HEK293 (cell line): ENCODE measurements around the gene OGFOD2.

Experiments
- BCL11A ChIP-seq: fragments of 450-650 bp; formaldehyde crosslinking; IDR thresholded peaks from 2 replicates; pipeline ENCODE4 v1.5.1; 2016; ENCODE audit warnings: low read depth, missing biosample characterization, missing genetic modification characterization
- FEZF1 ChIP-seq: fragments of 450-650 bp; formaldehyde crosslinking; IDR thresholded peaks from 2 replicates; pipeline ENCODE4 v1.5.1; 2016; ENCODE audit warnings: missing biosample characterization, missing genetic modification characterization
- HOXC10 ChIP-seq: sonication (generic); formaldehyde crosslinking; IDR thresholded peaks from 2 replicates; pipeline ENCODE4 v1.8.1; 2023; ENCODE audit warnings: mild to moderate bottlenecking, missing genetic modification reagents
- KLF17 ChIP-seq: fragments of 450-650 bp; formaldehyde crosslinking; IDR thresholded peaks from 2 replicates; pipeline ENCODE4 v1.5.1; 2016; ENCODE audit warnings: missing biosample characterization, missing genetic modification characterization
- PBX3 ChIP-seq: sonication (generic); formaldehyde crosslinking; IDR thresholded peaks from 2 replicates; pipeline ENCODE4 v1.8.1; 2022; ENCODE audit warnings: mild to moderate bottlenecking, moderate library complexity, missing genetic modification reagents
- PRDM6 ChIP-seq: fragments of 450-650 bp; formaldehyde crosslinking; IDR thresholded peaks from 2 replicates; pipeline ENCODE4 v1.5.1; 2017; ENCODE audit warnings: missing biosample characterization, missing genetic modification characterization
- REPIN1 ChIP-seq: fragments of 450-650 bp; formaldehyde crosslinking; IDR thresholded peaks from 2 replicates; pipeline ENCODE4 v1.5.1; 2017; ENCODE audit warnings: missing biosample characterization, missing genetic modification characterization, low read depth
- SP7 ChIP-seq: fragments of 450-650 bp; formaldehyde crosslinking; IDR thresholded peaks from 2 replicates; pipeline ENCODE4 v1.5.1; 2016; ENCODE audit warnings: missing biosample characterization, missing genetic modification characterization
- ZNF10 ChIP-seq: fragments of 450-650 bp; formaldehyde crosslinking; IDR thresholded peaks from 2 replicates; pipeline ENCODE4 v1.5.1; 2017; ENCODE audit warnings: missing biosample characterization, missing genetic modification characterization
- ZNF114 ChIP-seq: fragments of 450-650 bp; formaldehyde crosslinking; IDR thresholded peaks from 2 replicates; pipeline ENCODE4 v1.5.0; 2017; ENCODE audit warnings: missing biosample characterization, missing genetic modification characterization
- ZNF140 ChIP-seq: fragments of 450-650 bp; formaldehyde crosslinking; IDR thresholded peaks from 2 replicates; pipeline ENCODE4 v1.5.1; 2016; ENCODE audit warnings: missing biosample characterization, missing genetic modification characterization
- ZNF175 ChIP-seq: fragments of 450-650 bp; formaldehyde crosslinking; IDR thresholded peaks from 2 replicates; pipeline ENCODE4 v1.5.1; 2016; ENCODE audit warnings: missing biosample characterization, missing genetic modification characterization
- ZNF221 ChIP-seq: fragments of 450-650 bp; formaldehyde crosslinking; IDR thresholded peaks from 2 replicates; pipeline ENCODE4 v1.5.1; 2017; ENCODE audit warnings: missing biosample characterization, missing genetic modification characterization, borderline replicate concordance
- ZNF223 ChIP-seq: fragments of 450-650 bp; formaldehyde crosslinking; IDR thresholded peaks from 2 replicates; pipeline ENCODE4 v1.5.1; 2016; ENCODE audit warnings: missing biosample characterization, missing genetic modification characterization
- ZNF239 ChIP-seq: fragments of 450-650 bp; formaldehyde crosslinking; IDR thresholded peaks from 2 replicates; pipeline ENCODE4 v1.5.1; 2016; ENCODE audit warnings: missing biosample characterization, missing genetic modification characterization
- ZNF266 ChIP-seq: fragments of 450-650 bp; formaldehyde crosslinking; IDR thresholded peaks from 2 replicates; pipeline ENCODE4 v1.5.1; 2016; ENCODE audit warnings: missing biosample characterization, missing genetic modification characterization, low read depth
- ZNF341 ChIP-seq: fragments of 450-650 bp; formaldehyde crosslinking; IDR thresholded peaks from 2 replicates; pipeline ENCODE4; 2016; ENCODE audit warnings: low read depth, missing biosample characterization, missing genetic modification characterization
- ZNF366 ChIP-seq: fragments of 450-650 bp; formaldehyde crosslinking; conservative IDR thresholded peaks from 2 replicates; pipeline ENCODE4 v1.5.1; 2016; ENCODE audit warnings: missing biosample characterization, missing genetic modification characterization
- ZNF391 ChIP-seq: fragments of 450-650 bp; formaldehyde crosslinking; IDR thresholded peaks from 2 replicates; pipeline ENCODE4 v1.5.1; 2016; ENCODE audit warnings: low read depth, missing biosample characterization, missing genetic modification characterization, borderline replicate concordance
- ZNF510 ChIP-seq: fragments of 450-650 bp; formaldehyde crosslinking; IDR thresholded peaks from 2 replicates; pipeline ENCODE4 v1.5.1; 2018; ENCODE audit warnings: mild to moderate bottlenecking, missing genetic modification characterization, missing biosample characterization; ENCODE audit not compliant: insufficient replicate concordance
- ZNF521 ChIP-seq: fragments of 450-650 bp; formaldehyde crosslinking; IDR thresholded peaks from 2 replicates; pipeline ENCODE4 v1.5.1; 2017; ENCODE audit warnings: missing biosample characterization, mild to moderate bottlenecking, missing genetic modification characterization
- ZNF76 ChIP-seq: fragments of 450-650 bp; formaldehyde crosslinking; IDR thresholded peaks from 2 replicates; pipeline ENCODE4; 2016; ENCODE audit warnings: low read depth, missing biosample characterization, missing genetic modification characterization, borderline replicate concordance
- ZNF777 ChIP-seq: fragments of 450-650 bp; formaldehyde crosslinking; IDR thresholded peaks from 2 replicates; pipeline ENCODE4 v1.5.1; 2017; ENCODE audit warnings: missing biosample characterization, missing genetic modification characterization, borderline replicate concordance
- ZNF837 ChIP-seq: fragments of 450-650 bp; formaldehyde crosslinking; IDR thresholded peaks from 2 replicates; pipeline ENCODE4 v1.5.1; 2016; ENCODE audit warnings: missing biosample characterization, missing genetic modification characterization
- TF ChIP-seq, protein P1 (sequence below): fragments of 450-650 bp; formaldehyde crosslinking; IDR thresholded peaks from 2 replicates; pipeline ENCODE4 v1.5.1; 2016; ENCODE audit warnings: missing biosample characterization, missing genetic modification characterization, borderline replicate concordance
- TF ChIP-seq, protein P2 (sequence below): fragments of 450-650 bp; formaldehyde crosslinking; IDR thresholded peaks from 2 replicates; pipeline ENCODE4 v1.5.1; 2016; ENCODE audit warnings: missing biosample characterization, missing genetic modification characterization

OGFOD2 gene

DNA sequence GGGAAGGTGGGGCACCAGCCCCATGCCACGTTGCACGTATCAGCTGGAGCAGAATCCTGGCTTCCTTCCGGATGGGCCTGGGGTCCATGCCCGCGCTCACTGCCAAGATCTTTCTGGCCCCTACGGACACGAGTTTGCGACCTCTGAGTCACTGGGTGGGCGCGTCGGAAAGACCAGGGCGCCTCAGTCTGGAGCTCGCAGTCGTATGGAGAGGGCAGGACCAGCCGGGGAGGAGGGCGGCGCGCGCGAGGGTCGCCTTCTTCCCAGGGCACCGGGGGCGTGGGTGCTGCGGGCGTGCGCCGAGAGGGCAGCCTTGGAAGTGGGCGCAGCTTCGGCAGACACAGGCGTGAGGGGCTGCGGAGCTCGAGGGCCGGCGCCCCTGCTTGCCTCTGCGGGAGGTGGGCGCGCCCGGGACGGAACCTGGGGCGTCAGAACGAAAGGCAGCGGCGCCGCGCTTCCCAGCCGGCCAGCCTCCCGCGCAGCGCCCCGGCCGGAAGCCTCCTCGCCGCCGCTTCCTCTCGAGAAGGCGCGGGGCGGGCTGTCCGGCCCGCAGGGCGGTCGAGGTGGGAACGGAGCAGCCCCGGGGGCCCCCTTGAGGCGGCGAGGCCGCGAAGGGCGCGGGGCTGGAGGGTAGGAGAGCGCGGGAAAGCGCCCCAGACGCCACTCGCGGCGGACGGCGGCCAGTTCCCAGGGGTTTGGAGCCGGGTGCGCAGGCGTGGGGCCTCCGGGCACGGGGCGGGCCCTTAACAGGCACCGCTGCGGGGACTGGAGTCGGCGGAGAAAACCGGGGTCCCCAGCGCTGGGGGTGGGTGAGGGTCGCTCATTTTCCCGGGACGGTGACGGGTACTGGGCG, 5.4 kb downstream of the OGFOD2 start, which contains the start of gene ARL6IP4 (continued):
- TF ChIP-seq, protein P1, sequence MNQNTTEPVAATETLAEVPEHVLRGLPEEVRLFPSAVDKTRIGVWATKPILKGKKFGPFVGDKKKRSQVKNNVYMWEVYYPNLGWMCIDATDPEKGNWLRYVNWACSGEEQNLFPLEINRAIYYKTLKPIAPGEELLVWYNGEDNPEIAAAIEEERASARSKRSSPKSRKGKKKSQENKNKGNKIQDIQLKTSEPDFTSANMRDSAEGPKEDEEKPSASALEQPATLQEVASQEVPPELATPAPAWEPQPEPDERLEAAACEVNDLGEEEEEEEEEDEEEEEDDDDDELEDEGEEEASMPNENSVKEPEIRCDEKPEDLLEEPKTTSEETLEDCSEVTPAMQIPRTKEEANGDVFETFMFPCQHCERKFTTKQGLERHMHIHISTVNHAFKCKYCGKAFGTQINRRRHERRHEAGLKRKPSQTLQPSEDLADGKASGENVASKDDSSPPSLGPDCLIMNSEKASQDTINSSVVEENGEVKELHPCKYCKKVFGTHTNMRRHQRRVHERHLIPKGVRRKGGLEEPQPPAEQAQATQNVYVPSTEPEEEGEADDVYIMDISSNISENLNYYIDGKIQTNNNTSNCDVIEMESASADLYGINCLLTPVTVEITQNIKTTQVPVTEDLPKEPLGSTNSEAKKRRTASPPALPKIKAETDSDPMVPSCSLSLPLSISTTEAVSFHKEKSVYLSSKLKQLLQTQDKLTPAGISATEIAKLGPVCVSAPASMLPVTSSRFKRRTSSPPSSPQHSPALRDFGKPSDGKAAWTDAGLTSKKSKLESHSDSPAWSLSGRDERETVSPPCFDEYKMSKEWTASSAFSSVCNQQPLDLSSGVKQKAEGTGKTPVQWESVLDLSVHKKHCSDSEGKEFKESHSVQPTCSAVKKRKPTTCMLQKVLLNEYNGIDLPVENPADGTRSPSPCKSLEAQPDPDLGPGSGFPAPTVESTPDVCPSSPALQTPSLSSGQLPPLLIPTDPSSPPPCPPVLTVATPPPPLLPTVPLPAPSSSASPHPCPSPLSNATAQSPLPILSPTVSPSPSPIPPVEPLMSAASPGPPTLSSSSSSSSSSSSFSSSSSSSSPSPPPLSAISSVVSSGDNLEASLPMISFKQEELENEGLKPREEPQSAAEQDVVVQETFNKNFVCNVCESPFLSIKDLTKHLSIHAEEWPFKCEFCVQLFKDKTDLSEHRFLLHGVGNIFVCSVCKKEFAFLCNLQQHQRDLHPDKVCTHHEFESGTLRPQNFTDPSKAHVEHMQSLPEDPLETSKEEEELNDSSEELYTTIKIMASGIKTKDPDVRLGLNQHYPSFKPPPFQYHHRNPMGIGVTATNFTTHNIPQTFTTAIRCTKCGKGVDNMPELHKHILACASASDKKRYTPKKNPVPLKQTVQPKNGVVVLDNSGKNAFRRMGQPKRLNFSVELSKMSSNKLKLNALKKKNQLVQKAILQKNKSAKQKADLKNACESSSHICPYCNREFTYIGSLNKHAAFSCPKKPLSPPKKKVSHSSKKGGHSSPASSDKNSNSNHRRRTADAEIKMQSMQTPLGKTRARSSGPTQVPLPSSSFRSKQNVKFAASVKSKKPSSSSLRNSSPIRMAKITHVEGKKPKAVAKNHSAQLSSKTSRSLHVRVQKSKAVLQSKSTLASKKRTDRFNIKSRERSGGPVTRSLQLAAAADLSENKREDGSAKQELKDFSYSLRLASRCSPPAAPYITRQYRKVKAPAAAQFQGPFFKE (tag by site-specific recombination), result no peak
- TF ChIP-seq ZNF837 (tag by site-specific recombination) (no peak), ZNF777 (tag by site-specific recombination) (no peak), HOXC10 (CRISPR knock-in tag) (no peak), ZNF221 (tag by site-specific recombination) (no peak), PBX3 (peak; percentile 54; the same call in 1 of the 2 replicates), ZNF266 (tag by site-specific recombination) (no peak), KLF17 (tag by site-specific recombination) (peak; percentile 67), BCL11A (tag by site-specific recombination) (no peak), ZNF10 (peak; percentile 64; the same call in 1 of the 2 replicates), ZNF366 (tag by site-specific recombination) (no peak), ZNF114 (no peak), ZNF341 (tag by site-specific recombination) (0 out of 2 replicates have a peak, but pooled peaks have one; percentile 19), SP7 (tag by site-specific recombination) (peak; percentile 63), ZNF239 (tag by site-specific recombination) (no peak), ZNF510 (tag by site-specific recombination) (no peak), ZNF175 (tag by site-specific recombination) (no peak), FEZF1 (tag by site-specific recombination) (no peak), PRDM6 (tag by site-specific recombination) (no peak), ZNF391 (tag by site-specific recombination) (peak; percentile 78; the same call in 1 of the 2 replicates), ZNF223 (tag by site-specific recombination) (0 out of 2 replicates have a peak, but pooled peaks have one; percentile 11), ZNF140 (no peak), REPIN1 (tag by site-specific recombination) (no peak), ZNF76 (tag by site-specific recombination) (peak; percentile 39), ZNF521 (tag by site-specific recombination) (no peak)
- TF ChIP-seq, protein P2, sequence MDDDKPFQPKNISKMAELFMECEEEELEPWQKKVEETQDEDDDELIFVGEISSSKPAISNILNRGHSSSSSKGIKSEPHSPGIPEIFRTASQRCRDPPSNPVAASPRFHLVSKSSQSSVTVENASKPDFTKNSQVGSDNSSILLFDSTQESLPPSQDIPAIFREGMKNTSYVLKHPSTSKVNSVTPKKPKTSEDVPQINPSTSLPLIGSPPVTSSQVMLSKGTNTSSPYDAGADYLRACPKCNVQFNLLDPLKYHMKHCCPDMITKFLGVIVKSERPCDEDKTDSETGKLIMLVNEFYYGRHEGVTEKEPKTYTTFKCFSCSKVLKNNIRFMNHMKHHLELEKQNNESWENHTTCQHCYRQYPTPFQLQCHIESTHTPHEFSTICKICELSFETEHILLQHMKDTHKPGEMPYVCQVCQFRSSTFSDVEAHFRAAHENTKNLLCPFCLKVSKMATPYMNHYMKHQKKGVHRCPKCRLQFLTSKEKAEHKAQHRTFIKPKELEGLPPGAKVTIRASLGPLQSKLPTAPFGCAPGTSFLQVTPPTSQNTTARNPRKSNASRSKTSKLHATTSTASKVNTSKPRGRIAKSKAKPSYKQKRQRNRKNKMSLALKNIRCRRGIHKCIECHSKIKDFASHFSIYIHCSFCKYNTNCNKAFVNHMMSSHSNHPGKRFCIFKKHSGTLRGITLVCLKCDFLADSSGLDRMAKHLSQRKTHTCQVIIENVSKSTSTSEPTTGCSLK, result no peak
